NT2/D1 (cell line): ENCODE results near the gene TBC1D30.

ENCODE experiments used
- SUZ12 ChIP-seq: IDR thresholded peaks from 2 replicates; pipeline ENCODE4 v1.6.1; 2011; ENCODE audit not compliant: insufficient read length, insufficient read depth; ENCODE audit errors: extremely low read depth
- YY1 ChIP-seq: IDR thresholded peaks from 2 replicates; pipeline ENCODE4 v1.6.1; 2011; ENCODE audit not compliant: insufficient read length, insufficient read depth

DNA sequence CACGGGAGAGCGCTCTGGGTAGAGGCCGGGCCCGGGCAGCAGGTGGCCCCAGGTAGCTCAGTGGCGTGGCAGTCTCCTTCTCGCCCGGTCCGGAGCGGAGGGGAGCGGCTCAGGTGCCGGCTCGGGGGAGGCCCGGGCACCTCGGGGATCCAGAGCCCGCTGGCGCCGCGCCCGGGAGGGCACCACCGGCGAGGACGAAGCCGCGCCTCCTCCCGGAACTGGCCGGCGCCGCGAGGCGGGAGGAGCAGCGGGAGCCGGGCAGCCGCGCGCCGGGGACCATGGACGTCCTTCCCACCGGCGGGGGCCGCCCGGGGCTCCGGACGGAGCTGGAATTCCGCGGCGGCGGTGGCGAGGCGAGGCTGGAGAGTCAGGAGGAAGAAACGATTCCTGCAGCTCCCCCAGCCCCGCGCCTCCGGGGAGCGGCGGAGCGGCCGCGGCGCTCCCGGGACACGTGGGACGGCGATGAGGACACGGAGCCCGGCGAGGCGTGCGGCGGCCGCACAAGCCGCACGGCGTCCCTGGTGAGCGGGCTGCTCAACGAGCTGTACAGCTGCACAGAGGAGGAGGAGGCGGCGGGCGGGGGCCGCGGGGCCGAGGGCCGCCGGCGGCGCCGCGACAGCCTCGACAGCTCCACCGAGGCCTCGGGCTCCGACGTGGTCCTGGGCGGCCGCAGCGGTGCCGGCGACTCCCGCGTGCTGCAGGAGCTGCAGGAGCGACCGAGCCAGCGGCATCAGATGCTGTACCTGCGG lies 43.7 kb upstream of the TBC1D30 start:
- TF ChIP-seq SUZ12 (peak; percentile 57), YY1 (no peak)
